GM19463 (cell line): Measurements from ENCODE around the gene PDSS1.

ENCODE experiments used
- ATAC-seq: cut with Tn5 transposase; IDR thresholded peaks from one replicate; pipeline ENCODE4 v1.9.1; 2021; ENCODE audit warnings: mild to moderate bottlenecking, moderate library complexity; ENCODE audit not compliant: unreplicated experiment

Gene PDSS1

DNA sequence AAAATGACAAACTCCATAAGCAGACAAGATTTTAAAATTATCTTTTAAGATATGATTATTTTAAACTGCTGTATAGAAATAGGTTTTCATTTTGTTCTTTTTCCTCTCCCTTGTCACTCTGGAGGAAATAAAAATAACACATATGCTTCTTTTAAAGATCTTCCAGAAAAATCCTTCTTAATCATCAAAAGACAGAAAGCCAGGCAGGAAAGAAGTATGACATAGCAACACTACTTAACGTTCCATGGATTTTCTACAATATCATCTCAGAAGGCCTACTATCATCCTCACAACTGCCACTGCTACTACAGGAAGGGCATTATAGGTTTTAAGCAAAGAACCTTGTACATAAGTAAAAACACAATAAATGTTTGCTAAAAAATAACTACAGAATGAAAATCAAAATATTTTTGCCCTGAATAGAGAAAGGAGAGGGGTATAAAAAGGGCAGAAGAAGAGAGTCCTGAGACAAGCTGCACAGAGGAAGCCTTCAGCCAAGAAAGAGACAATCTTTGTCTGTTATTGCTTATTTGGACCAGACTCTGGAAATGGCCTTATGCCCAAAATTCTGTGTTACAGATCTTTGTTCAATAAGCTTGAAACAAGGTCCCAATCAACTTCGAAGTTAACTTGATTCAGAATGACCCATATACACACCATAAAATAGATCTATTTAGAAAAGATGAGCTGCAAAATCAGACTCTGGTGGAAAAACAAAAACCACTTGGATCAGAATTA, 95.4 kb downstream of the PDSS1 start:
- ATAC-seq = no peak
